Stimulated activated CD8-positive, alpha-beta memory T cell treated with anti-CD3 and anti-CD28 coated beads, Interleukin-2, amount 100 ng/mL, for 1 hour (primary cell): Measurements from ENCODE around the gene CCDC63.
"Not testable (repeated sequence)": the region's sequence is repeated elsewhere in the genome, so short reads cannot be mapped to it uniquely, and the experiment has no call there.

Experiments
- DNase-seq, 2 donors: peaks; one replicate each; pipeline ENCODE4 v3.0.0-alpha.2; 2020; ENCODE audit warnings: low read depth in 2 of 2

CCDC63 gene

GRCh38 chr12:110844551-110845338 lies 2.0 kb upstream of the CCDC63 start:
- DNase-seq = no peak

- DNase-seq = no peak
Measured at GRCh38 chr12:110845339-110845682, 1.5 kb upstream of the CCDC63 start.

GRCh38 chr12:110848314-110848923 lies 1.6 kb downstream of the CCDC63 start:
- no peak for DNase-seq

- no peak for DNase-seq
Measured at GRCh38 chr12:110849221-110849620, 2.4 kb downstream of the CCDC63 start.

- no peak for DNase-seq
Measured at GRCh38 chr12:110849748-110850403, 3.1 kb downstream of the CCDC63 start.

GRCh38 chr12:110850762-110851161 lies 4.0 kb downstream of the CCDC63 start:
- DNase-seq = no peak

GRCh38 chr12:110853836-110854235 lies 7.0 kb downstream of the CCDC63 start:
- DNase-seq = no peak

GRCh38 chr12:110856542-110856941 lies 9.8 kb downstream of the CCDC63 start:
- no peak for DNase-seq

- DNase-seq = no peak
Measured at GRCh38 chr12:110857528-110857927, 10.7 kb downstream of the CCDC63 start.

GRCh38 chr12:110857954-110858353 lies 11.2 kb downstream of the CCDC63 start:
- DNase-seq = not testable (repeated sequence)

GRCh38 chr12:110858848-110859247 lies 12.1 kb downstream of the CCDC63 start:
- no peak for DNase-seq

GRCh38 chr12:110860833-110861296 lies 14.1 kb downstream of the CCDC63 start:
- DNase-seq = no peak

- DNase-seq = no peak
Measured at GRCh38 chr12:110861729-110862128, 14.9 kb downstream of the CCDC63 start.

GRCh38 chr12:110862329-110862728 lies 15.5 kb downstream of the CCDC63 start:
- DNase-seq = no peak

- no peak for DNase-seq
Measured at GRCh38 chr12:110863161-110863560, 16.4 kb downstream of the CCDC63 start.

GRCh38 chr12:110865521-110865920 lies 18.7 kb downstream of the CCDC63 start:
- no peak for DNase-seq

- no peak for DNase-seq
Measured at GRCh38 chr12:110869026-110869425, 22.2 kb downstream of the CCDC63 start.

GRCh38 chr12:110869803-110870202 lies 23.0 kb downstream of the CCDC63 start:
- no peak for DNase-seq

GRCh38 chr12:110872100-110872499 lies 25.3 kb downstream of the CCDC63 start:
- no peak for DNase-seq

GRCh38 chr12:110874351-110874750 lies 27.6 kb downstream of the CCDC63 start:
- no peak for DNase-seq

GRCh38 chr12:110874781-110875180 lies 28.0 kb downstream of the CCDC63 start:
- no peak for DNase-seq

GRCh38 chr12:110880651-110881050 lies 33.9 kb downstream of the CCDC63 start:
- no peak for DNase-seq

GRCh38 chr12:110883251-110883650 lies 36.5 kb downstream of the CCDC63 start:
- no peak for DNase-seq
